ENCODE measurements around the gene KIF26B. TPM values are rescaled to one million over a fixed set of nuclear protein-coding genes. Genes with fewer than 3 reads are reported as not detected.

KIF26B gene
- total RNA-seq, 2 experiments from 2014 or later, result not detected

DNA sequence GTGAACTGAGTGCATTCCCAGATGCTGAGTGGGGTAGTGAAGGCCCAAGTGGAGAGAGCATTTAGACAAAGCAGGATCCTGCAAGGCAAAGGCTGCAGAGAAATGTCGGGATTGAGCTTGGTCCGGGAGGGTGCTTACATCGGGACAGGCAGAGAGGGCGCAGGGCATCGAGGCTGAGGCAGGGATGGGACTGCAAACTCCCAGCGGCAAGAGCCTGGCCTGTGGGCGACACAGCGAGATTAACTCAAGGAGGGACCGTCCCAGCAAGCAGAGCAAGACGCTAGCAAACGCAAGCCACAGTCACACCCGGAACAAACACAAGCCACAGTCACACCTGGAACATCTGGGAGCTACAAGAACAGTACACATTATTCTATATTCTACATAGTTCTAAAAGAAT lies 537.5 kb downstream of the KIF26B start:
- TF ChIP-seq, protein P1, sequence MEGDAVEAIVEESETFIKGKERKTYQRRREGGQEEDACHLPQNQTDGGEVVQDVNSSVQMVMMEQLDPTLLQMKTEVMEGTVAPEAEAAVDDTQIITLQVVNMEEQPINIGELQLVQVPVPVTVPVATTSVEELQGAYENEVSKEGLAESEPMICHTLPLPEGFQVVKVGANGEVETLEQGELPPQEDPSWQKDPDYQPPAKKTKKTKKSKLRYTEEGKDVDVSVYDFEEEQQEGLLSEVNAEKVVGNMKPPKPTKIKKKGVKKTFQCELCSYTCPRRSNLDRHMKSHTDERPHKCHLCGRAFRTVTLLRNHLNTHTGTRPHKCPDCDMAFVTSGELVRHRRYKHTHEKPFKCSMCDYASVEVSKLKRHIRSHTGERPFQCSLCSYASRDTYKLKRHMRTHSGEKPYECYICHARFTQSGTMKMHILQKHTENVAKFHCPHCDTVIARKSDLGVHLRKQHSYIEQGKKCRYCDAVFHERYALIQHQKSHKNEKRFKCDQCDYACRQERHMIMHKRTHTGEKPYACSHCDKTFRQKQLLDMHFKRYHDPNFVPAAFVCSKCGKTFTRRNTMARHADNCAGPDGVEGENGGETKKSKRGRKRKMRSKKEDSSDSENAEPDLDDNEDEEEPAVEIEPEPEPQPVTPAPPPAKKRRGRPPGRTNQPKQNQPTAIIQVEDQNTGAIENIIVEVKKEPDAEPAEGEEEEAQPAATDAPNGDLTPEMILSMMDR (conservative IDR thresholded peaks at IDR 0.05; ENCODE audit: low read length), result no peak
- no peak for TF ChIP-seq EZH2phosphoT487 (IDR thresholded peaks at IDR 0.05; ENCODE audit: borderline replicate concordance, low read depth, low read length)

DNA sequence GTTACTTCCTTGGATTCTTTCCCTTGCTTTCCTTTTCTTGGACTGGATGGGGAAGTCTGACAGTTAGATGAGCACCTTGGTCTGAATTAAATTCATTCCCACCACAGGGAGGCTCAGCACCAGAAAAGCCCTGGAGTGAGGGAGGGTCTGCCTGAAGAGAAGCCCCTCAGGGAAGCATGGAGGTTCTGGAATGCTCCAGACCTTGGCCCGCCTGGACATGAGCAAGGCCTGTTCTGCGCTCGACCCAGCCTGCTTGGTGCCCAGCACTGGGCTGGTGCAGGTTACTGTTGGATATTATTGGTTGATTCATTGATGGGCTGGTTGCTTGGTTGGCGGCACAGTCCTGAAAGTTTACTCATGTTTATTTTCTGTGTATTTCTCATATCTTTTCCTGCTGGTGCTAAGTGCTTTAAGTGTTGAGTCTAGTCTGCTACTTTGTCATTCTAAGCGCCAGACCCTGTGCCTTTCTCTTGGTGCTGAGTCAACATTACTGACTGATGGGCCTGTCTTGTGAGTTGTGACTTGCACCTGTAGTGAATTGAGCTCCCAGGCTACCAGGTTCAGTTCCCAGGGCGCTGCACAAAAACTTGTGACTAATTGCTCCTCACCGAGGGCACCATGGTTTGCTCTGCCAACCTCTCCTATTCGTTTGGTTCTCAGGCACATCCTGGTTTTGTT lies 538.5 kb downstream of the KIF26B start:
- Histone ChIP-seq H3K9me2 (ENCODE audit: insufficient read depth, low read length) (no peaks in the 10 kb centered on the region), H3K4me1 (ENCODE audit: insufficient read depth, low read length, poor library complexity, severe bottlenecking) (no peaks in the 10 kb centered on the region), H3K36me3 (ENCODE audit: insufficient read depth, low read length) (no peaks in the 10 kb centered on the region), H3K4me2 (ENCODE audit: low read length) (no peak overlapping the region), H3K79me2 (ENCODE audit: insufficient read depth, low read depth, low read length) (no peaks in the 10 kb centered on the region), H2AFZ (ENCODE audit: low read length) (no peak overlapping the region), H3K4me3 (ENCODE audit: low read depth, low read length, poor library complexity, severe bottlenecking) (no peak overlapping the region), H3K9me3 (ENCODE audit: low read length) (no peaks in the 10 kb centered on the region), H3K27ac (ENCODE audit: low read depth, low read length, poor library complexity, severe bottlenecking) (no peak overlapping the region), H4K20me1 (ENCODE audit: insufficient read depth, low read length) (no peaks in the 10 kb centered on the region)
- DNase-seq (ENCODE audit: low spot score), result no peak
- intact Hi-C loops (cut with micrococcal nuclease; ENCODE audit: unreplicated experiment), result no loop called here
- TF ChIP-seq, protein P1 (conservative IDR thresholded peaks at IDR 0.05; ENCODE audit: low read length), result no peak
- no peak for TF ChIP-seq EZH2phosphoT487 (IDR thresholded peaks at IDR 0.05; ENCODE audit: borderline replicate concordance, low read depth, low read length)
- ChIA-PET POLR2A (no interaction called here), CTCF (ENCODE audit: unreplicated experiment) (no interaction called here)
- BruUV-seq (replicated peaks), result no TSS peak

More for the DNA sequence above, 537.5 kb downstream of the KIF26B start:
- no peak overlapping the region for H3K4me2 ChIP-seq (ENCODE audit: low read length)
- H3K36me3 ChIP-seq (ENCODE audit: insufficient read depth, low read length), result no peaks in the 10 kb centered on the region
- no peaks in the 10 kb centered on the region for H3K9me3 ChIP-seq (ENCODE audit: low read length)
- BruUV-seq (replicated peaks), result no TSS peak
- ChIA-PET CTCF (ENCODE audit: unreplicated experiment) (no interaction called here), POLR2A (interaction anchor here (0.6 to 1.0 kb wide), 2 partner anchors 64 to 263 kb away, joined by 3 to 4 read pairs; no protein-coding TSS in a partner anchor)
- H4K20me1 ChIP-seq (ENCODE audit: insufficient read depth, low read length), result no peaks in the 10 kb centered on the region
- H3K4me1 ChIP-seq (ENCODE audit: insufficient read depth, low read length, poor library complexity, severe bottlenecking), result no peaks in the 10 kb centered on the region
- no peaks in the 10 kb centered on the region for H3K9me2 ChIP-seq (ENCODE audit: insufficient read depth, low read length)
- DNase-seq (ENCODE audit: low spot score), result no peak
- intact Hi-C loops (cut with micrococcal nuclease; ENCODE audit: unreplicated experiment), result no loop called here
- no peak overlapping the region for H3K4me3 ChIP-seq (ENCODE audit: low read depth, low read length, poor library complexity, severe bottlenecking)
- no peaks in the 10 kb centered on the region for H3K79me2 ChIP-seq (ENCODE audit: insufficient read depth, low read depth, low read length)
- no peak overlapping the region for H2AFZ ChIP-seq (ENCODE audit: low read length)
- no peak overlapping the region for H3K27ac ChIP-seq (ENCODE audit: low read depth, low read length, poor library complexity, severe bottlenecking)

Data from OCI-LY7 (cell line).